ENCODE data around the gene TRIM42. TPM values are rescaled to one million over a fixed set of nuclear protein-coding genes. Genes with fewer than 3 reads are reported as not detected.

Gene TRIM42
- total and polyA plus RNA-seq, 2 donors (not counting 1 experiment from before 2014, with no cell fraction given) = not detected

- Histone ChIP-seq H3K36me3 (ENCODE audit: control insufficient read depth, insufficient read depth, low read length) (no peaks in the 10 kb centered on the region), H3K4me1 (ENCODE audit: control insufficient read depth, extremely low read depth, insufficient read depth, low read length) (no peaks in the 10 kb centered on the region), H3K27me3 (ENCODE audit: control insufficient read depth, insufficient read depth, low read length) (no peaks in the 10 kb centered on the region), H2AFZ (ENCODE audit: low read length) (no peak overlapping the region), H3K4me2 (ENCODE audit: extremely low read depth, insufficient read depth, low read length) (no peak overlapping the region), H3K4me3 (replicated peaks in 1 of 4; ENCODE audit: control extremely low read depth in 1 of 4, insufficient read depth in 1 of 4, low read depth in 3 of 4, low read length in 4 of 4) (no peak overlapping the region), H3K79me2 (ENCODE audit: control insufficient read depth, insufficient read depth, low read length) (no peaks in the 10 kb centered on the region), H4K20me1 (ENCODE audit: control insufficient read depth, extremely low read depth, insufficient read depth, low read length) (no peaks in the 10 kb centered on the region), H3K9me3 (ENCODE audit: control insufficient read depth, insufficient read depth, low read depth, low read length) (no peaks in the 10 kb centered on the region), H3K9ac (ENCODE audit: insufficient read depth, low read length) (no peak overlapping the region), H3K27ac (ENCODE audit: insufficient read depth, low read length) (no peak overlapping the region)
- DNase-seq (ENCODE audit: low read depth in 2 of 2) = no peak
- TF ChIP-seq EZH2 (IDR thresholded peaks at IDR 0.05; ENCODE audit: low read length, missing control alignments) (no peak), CTCF (conservative IDR thresholded peaks at IDR 0.05 in 1 of 2, IDR thresholded peaks at IDR 0.05 in 1 of 2; ENCODE audit: low read depth in 1 of 2, low read length in 2 of 2) (no peak)
Measured at GRCh38 chr3:140712301-140712700, 34.4 kb downstream of the TRIM42 start.

- H3K27ac ChIP-seq (ENCODE audit: insufficient read depth, low read length) = no peak overlapping the region
- H3K9me3 ChIP-seq (ENCODE audit: control insufficient read depth, insufficient read depth, low read depth, low read length) = no peaks in the 10 kb centered on the region
- TF ChIP-seq EZH2 (IDR thresholded peaks at IDR 0.05; ENCODE audit: low read length, missing control alignments) (no peak), CTCF (conservative IDR thresholded peaks at IDR 0.05 in 1 of 2, IDR thresholded peaks at IDR 0.05 in 1 of 2; ENCODE audit: low read depth in 1 of 2, low read length in 2 of 2) (no peak)
- no peak overlapping the region for H3K4me3 ChIP-seq (replicated peaks in 1 of 4; ENCODE audit: control extremely low read depth in 1 of 4, insufficient read depth in 1 of 4, low read depth in 3 of 4, low read length in 4 of 4)
- H3K4me2 ChIP-seq (ENCODE audit: extremely low read depth, insufficient read depth, low read length) = no peak overlapping the region
- no peaks in the 10 kb centered on the region for H3K27me3 ChIP-seq (ENCODE audit: control insufficient read depth, insufficient read depth, low read length)
- H3K36me3 ChIP-seq (ENCODE audit: control insufficient read depth, insufficient read depth, low read length) = no peaks in the 10 kb centered on the region
- no peaks in the 10 kb centered on the region for H3K79me2 ChIP-seq (ENCODE audit: control insufficient read depth, insufficient read depth, low read length)
- DNase-seq (ENCODE audit: low read depth in 2 of 2) = no peak
- no peaks in the 10 kb centered on the region for H3K4me1 ChIP-seq (ENCODE audit: control insufficient read depth, extremely low read depth, insufficient read depth, low read length)
- no peak overlapping the region for H2AFZ ChIP-seq (ENCODE audit: low read length)
- H4K20me1 ChIP-seq (ENCODE audit: control insufficient read depth, extremely low read depth, insufficient read depth, low read length) = no peaks in the 10 kb centered on the region
- H3K9ac ChIP-seq (ENCODE audit: insufficient read depth, low read length) = no peak overlapping the region
Measured at GRCh38 chr3:140715035-140715434, 37.2 kb downstream of the TRIM42 start.

- Histone ChIP-seq H3K4me2 (ENCODE audit: extremely low read depth, insufficient read depth, low read length) (no peak overlapping the region), H2AFZ (ENCODE audit: low read length) (no peak overlapping the region), H3K9me3 (ENCODE audit: control insufficient read depth, insufficient read depth, low read depth, low read length) (no peaks in the 10 kb centered on the region), H3K4me1 (ENCODE audit: control insufficient read depth, extremely low read depth, insufficient read depth, low read length) (no peaks in the 10 kb centered on the region), H4K20me1 (ENCODE audit: control insufficient read depth, extremely low read depth, insufficient read depth, low read length) (no peaks in the 10 kb centered on the region), H3K27ac (ENCODE audit: insufficient read depth, low read length) (no peak overlapping the region), H3K36me3 (ENCODE audit: control insufficient read depth, insufficient read depth, low read length) (no peaks in the 10 kb centered on the region), H3K4me3 (replicated peaks in 1 of 4; ENCODE audit: control extremely low read depth in 1 of 4, insufficient read depth in 1 of 4, low read depth in 3 of 4, low read length in 4 of 4) (no peak overlapping the region), H3K9ac (ENCODE audit: insufficient read depth, low read length) (no peak overlapping the region), H3K79me2 (ENCODE audit: control insufficient read depth, insufficient read depth, low read length) (no peaks in the 10 kb centered on the region), H3K27me3 (ENCODE audit: control insufficient read depth, insufficient read depth, low read length) (no peaks in the 10 kb centered on the region)
- DNase-seq (ENCODE audit: low read depth in 2 of 2) = no peak
- no peak for TF ChIP-seq EZH2 (IDR thresholded peaks at IDR 0.05; ENCODE audit: low read length, missing control alignments)
- no peak for TF ChIP-seq CTCF (conservative IDR thresholded peaks at IDR 0.05 in 1 of 2, IDR thresholded peaks at IDR 0.05 in 1 of 2; ENCODE audit: low read depth in 1 of 2, low read length in 2 of 2)
Measured at GRCh38 chr3:140717921-140718320, 40.1 kb downstream of the TRIM42 start.

All from fibroblast of lung (primary cell).